Endodermal cell (in vitro differentiated cells): ENCODE measurements around the gene ABCD4. TPM values are rescaled to one million over a fixed set of nuclear protein-coding genes. Genes with fewer than 3 reads are reported as not detected.
A peak's percentile ranks its signal among the peaks of the same experiment; 100 is the strongest.

ENCODE experiments used
- DNase-seq: peaks from one replicate; pipeline ENCODE4 v3.0.0-alpha.2; 2017
- H3K27ac ChIP-seq: 2 replicates; pipeline ENCODE4 v1.5.1; 2013; ENCODE audit warnings: mild to moderate bottlenecking, low read depth, low read length, moderate library complexity
- H3K27me3 ChIP-seq: 2 replicates; pipeline ENCODE4 v1.6.1; 2013; ENCODE audit warnings: mild to moderate bottlenecking, low read length, moderate library complexity; ENCODE audit not compliant: insufficient read depth, control insufficient read depth, poor library complexity, severe bottlenecking
- H3K36me3 ChIP-seq: 2 replicates; pipeline ENCODE4 v1.7.0; 2013; ENCODE audit warnings: mild to moderate bottlenecking, low read length, moderate library complexity; ENCODE audit not compliant: control insufficient read depth, insufficient read depth
- H3K4me1 ChIP-seq: one replicate; pipeline ENCODE4 v1.7.0; 2013; ENCODE audit warnings: low read length; ENCODE audit not compliant: control insufficient read depth, insufficient read depth
- H3K4me3 ChIP-seq: 2 replicates; pipeline ENCODE4 v1.5.1; 2013; ENCODE audit warnings: mild to moderate bottlenecking, low read length, moderate library complexity
- H3K9ac ChIP-seq: 2 replicates; pipeline ENCODE4 v1.6.1; 2013; ENCODE audit warnings: mild to moderate bottlenecking, low read length, moderate library complexity; ENCODE audit not compliant: poor library complexity, severe bottlenecking; ENCODE audit errors: extremely low read depth
- H3K9me3 ChIP-seq: 2 replicates; pipeline ENCODE4 v1.6.1; 2013; ENCODE audit warnings: mild to moderate bottlenecking, low read length, moderate library complexity; ENCODE audit not compliant: control insufficient read depth
- H3K27ac Mint-ChIP-seq: 2 replicates; pipeline ENCODE4 v1.8.0; 2020; ENCODE audit warnings: mixed read lengths
- H3K27me3 Mint-ChIP-seq: 2 replicates; pipeline ENCODE4 v1.8.0; 2021; ENCODE audit warnings: mild to moderate bottlenecking, mixed read lengths; ENCODE audit not compliant: insufficient read depth
- H3K36me3 Mint-ChIP-seq: 2 replicates; pipeline ENCODE4 v1.8.0; 2020; ENCODE audit warnings: low read depth, mixed read lengths
- H3K4me1 Mint-ChIP-seq: 2 replicates; pipeline ENCODE4 v1.8.0; 2020; ENCODE audit warnings: mixed read lengths
- H3K4me3 Mint-ChIP-seq: 2 replicates; pipeline ENCODE4 v1.8.0; 2020; ENCODE audit warnings: mild to moderate bottlenecking, moderate library complexity, mixed read lengths
- H3K9me3 Mint-ChIP-seq: 2 replicates; pipeline ENCODE4 v1.8.0; 2020; ENCODE audit warnings: mild to moderate bottlenecking, mixed read lengths
- WGBS, 2 experiments: methylation state at CpG; one replicate each; pipeline versions ENCODE4 v1.1.5 to v1.1.7; 2013; ENCODE audit warnings: missing lambda C conversion rate in 2 of 2, mixed read lengths in 1 of 2; ENCODE audit not compliant: insufficient coverage in 1 of 2, insufficient read length in 1 of 2; 5-methylcytosine and 5-hydroxymethylcytosine counted together
- total RNA-seq, 2 donors: library from RNA; stranded (reverse); fragmentation: NEBNext Ultra II Directional in 1 of 2; extraction: Animal tissue kit (Norgen Biotek cat#: 25700) in 1 of 2; gene quantifications; 2 replicates in 1 of 2; 3 replicates in 1 of 2; pipeline ENCODE4 v1.2.1, GENCODE V29; 2021
- TF ChIP-seq, protein P1 (sequence below): fragments of 200-600 bp; sonication (generic); conservative IDR thresholded peaks from 2 replicates; pipeline ENCODE4 v1.5.0; 2021; ENCODE audit warnings: antibody characterized with exemption, mild to moderate bottlenecking

Gene ABCD4
- total RNA-seq, 2 donors from 2014 or later, result 153 to 239 TPM

DNA sequence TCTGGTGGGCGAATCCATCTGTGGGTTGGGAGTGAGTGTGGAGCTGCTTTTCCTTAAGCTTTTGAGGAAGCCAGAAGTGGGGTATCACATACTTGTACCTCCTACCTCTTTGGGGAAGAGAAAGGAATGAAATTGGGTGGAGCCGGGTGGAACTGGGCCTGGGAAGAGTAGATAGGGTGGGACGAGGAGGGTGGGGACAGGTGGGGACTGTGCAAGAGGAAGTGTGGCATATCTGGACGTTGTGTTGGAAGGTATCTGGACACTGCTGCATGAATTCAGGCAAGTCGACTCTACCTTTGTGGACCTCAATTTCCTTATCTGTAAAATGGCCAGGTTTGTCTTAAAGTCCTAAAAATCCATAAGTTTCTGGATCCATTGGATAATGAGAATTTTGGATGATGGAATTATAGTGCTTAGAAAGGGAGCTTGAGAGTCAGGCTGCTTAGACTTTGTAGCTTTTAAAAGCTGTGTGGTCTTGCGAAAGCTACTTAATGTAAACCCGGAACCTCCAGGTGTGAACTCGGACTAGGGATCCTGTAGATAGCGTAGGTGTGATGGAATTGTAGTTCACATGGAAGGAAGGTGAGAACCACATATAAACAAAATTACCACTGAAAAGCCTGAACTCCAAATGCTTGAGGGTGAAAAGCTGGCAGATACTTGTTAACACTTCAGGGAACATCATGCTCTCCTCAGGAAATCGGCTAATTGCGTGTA lies 47.6 kb upstream of the ABCD4 start:
- TF ChIP-seq, protein P1, sequence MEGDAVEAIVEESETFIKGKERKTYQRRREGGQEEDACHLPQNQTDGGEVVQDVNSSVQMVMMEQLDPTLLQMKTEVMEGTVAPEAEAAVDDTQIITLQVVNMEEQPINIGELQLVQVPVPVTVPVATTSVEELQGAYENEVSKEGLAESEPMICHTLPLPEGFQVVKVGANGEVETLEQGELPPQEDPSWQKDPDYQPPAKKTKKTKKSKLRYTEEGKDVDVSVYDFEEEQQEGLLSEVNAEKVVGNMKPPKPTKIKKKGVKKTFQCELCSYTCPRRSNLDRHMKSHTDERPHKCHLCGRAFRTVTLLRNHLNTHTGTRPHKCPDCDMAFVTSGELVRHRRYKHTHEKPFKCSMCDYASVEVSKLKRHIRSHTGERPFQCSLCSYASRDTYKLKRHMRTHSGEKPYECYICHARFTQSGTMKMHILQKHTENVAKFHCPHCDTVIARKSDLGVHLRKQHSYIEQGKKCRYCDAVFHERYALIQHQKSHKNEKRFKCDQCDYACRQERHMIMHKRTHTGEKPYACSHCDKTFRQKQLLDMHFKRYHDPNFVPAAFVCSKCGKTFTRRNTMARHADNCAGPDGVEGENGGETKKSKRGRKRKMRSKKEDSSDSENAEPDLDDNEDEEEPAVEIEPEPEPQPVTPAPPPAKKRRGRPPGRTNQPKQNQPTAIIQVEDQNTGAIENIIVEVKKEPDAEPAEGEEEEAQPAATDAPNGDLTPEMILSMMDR, result no peak
- Histone ChIP-seq H3K9me3 (no peaks in the 10 kb centered on the region), H3K4me1 (peaks cover 4% of the 10 kb centered on the region), H3K4me3 (peak overlapping the region; percentile 85), H3K36me3 (peaks cover 10% of the 10 kb centered on the region), H3K27me3 (no peaks in the 10 kb centered on the region), H3K9ac (peak overlapping the region; percentile 74), H3K27ac (no peak overlapping the region)
- H3K27me3 Mint-ChIP-seq, result no peaks in the 10 kb centered on the region
- H3K36me3 Mint-ChIP-seq, result peaks cover 23% of the 10 kb centered on the region
- H3K4me3 Mint-ChIP-seq, result peak overlapping the region; percentile 93
- H3K4me1 Mint-ChIP-seq, result peaks cover 29% of the 10 kb centered on the region
- WGBS, 2 experiments, result 9 to 16% methylated on average over 5 to 9 of the region's 11 CpGs
- DNase-seq, result no peak
- peak overlapping the region; percentile 89 for H3K27ac Mint-ChIP-seq
- no peaks in the 10 kb centered on the region for H3K9me3 Mint-ChIP-seq

DNA sequence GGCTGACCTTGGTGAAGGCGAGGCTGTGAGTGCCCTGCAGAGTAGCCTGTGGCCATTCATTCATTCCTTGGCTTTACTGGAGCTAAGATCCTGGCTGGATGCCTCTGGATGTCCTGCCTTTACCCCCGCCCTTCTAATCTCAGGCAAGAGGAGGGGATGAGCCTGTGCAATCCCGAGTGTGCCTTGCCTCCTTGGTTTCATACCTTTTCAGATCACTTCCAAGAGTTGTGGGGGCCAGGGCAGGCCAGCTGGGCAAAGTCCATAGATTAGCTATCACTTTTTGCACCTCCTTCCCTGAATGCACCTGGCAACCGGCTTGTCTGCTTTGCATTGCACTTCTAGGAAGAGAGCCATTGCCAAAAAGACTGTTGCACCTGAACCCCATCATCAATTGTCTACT lies 47.0 kb upstream of the ABCD4 start:
- peak overlapping the region; percentile 93 for H3K4me3 Mint-ChIP-seq
- Histone ChIP-seq H3K9ac (peak overlapping the region; percentile 74), H3K4me3 (peak overlapping the region; percentile 85), H3K9me3 (no peaks in the 10 kb centered on the region), H3K27ac (no peak overlapping the region), H3K36me3 (peaks cover 10% of the 10 kb centered on the region), H3K4me1 (peaks cover 4% of the 10 kb centered on the region), H3K27me3 (no peaks in the 10 kb centered on the region)
- DNase-seq, result peak; percentile 68
- H3K27ac Mint-ChIP-seq, result peak overlapping the region; percentile 89
- TF ChIP-seq, protein P1, result no peak
- H3K9me3 Mint-ChIP-seq, result no peaks in the 10 kb centered on the region
- WGBS, 2 experiments, result 5 to 9% methylated on average over 4 of the region's 4 CpGs
- peaks cover 29% of the 10 kb centered on the region for H3K4me1 Mint-ChIP-seq
- H3K36me3 Mint-ChIP-seq, result peaks cover 21% of the 10 kb centered on the region
- no peaks in the 10 kb centered on the region for H3K27me3 Mint-ChIP-seq

DNA sequence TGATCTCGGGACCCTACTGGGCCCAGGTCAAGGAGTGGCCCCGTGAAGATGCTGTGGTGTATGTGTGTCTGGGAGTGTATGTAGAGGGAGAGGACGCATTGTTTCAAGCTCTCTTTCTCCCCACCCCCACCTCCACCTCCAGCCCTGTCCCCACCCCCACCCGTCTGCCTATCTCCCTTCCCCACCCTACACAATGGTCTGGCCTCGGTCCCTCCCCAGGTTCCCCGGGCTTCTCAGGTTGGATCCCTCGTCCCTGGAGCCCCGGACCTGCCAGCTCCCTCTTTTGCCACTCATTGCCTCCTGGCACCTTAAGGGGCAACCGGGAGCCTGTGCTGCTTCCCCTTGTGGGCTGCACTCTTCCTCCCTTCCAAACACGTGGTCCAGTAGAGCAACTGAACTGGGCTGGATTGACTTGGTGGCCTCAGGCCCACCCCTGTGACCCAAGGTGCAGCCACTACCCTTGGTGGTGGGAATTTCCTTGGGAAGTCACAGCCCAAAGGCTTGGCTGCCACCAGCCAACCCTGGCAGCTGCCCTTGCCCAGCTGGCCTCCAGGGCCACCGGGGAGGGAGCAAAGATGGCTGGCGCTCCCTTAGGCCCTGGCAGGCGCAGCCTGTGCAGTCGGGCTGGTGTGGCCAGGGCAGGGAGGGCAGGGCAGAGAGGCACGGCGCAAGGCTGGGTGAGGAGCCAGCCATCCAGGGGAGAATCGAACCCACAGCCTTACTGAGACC lies 46.2 kb upstream of the ABCD4 start:
- peaks cover 10% of the 10 kb centered on the region for H3K36me3 ChIP-seq
- Mint-ChIP-seq H3K27me3 (no peaks in the 10 kb centered on the region), H3K27ac (peak overlapping the region; percentile 89), H3K4me1 (peaks cover 29% of the 10 kb centered on the region), H3K36me3 (peaks cover 20% of the 10 kb centered on the region), H3K9me3 (no peaks in the 10 kb centered on the region), H3K4me3 (peak overlapping the region; percentile 93)
- DNase-seq, result peak; percentile 82
- WGBS, 2 experiments, result 4 to 16% methylated on average over 6 to 15 of the region's 17 CpGs
- H3K27ac ChIP-seq, result peak overlapping the region; percentile 40
- H3K9me3 ChIP-seq, result no peaks in the 10 kb centered on the region
- H3K4me3 ChIP-seq, result peak overlapping the region; percentile 85
- H3K4me1 ChIP-seq, result peaks cover 4% of the 10 kb centered on the region
- TF ChIP-seq, protein P1, result peak; percentile 20
- no peaks in the 10 kb centered on the region for H3K27me3 ChIP-seq
- H3K9ac ChIP-seq, result peak overlapping the region; percentile 74
